ENCODE results near the gene AGMO. TPM values are rescaled to one million over a fixed set of nuclear protein-coding genes. Genes with fewer than 3 reads are reported as not detected.

The AGMO gene
- total RNA-seq, 1 donor from 2014 or later, result 0.20 TPM

GRCh38 chr7:15478401-15478800 lies 83.4 kb downstream of the AGMO start:
- no peaks in the 10 kb centered on the region for H3K4me1 ChIP-seq
- intact Hi-C loops (cut with DNase I), result no loop called here
- no peak for TF ChIP-seq CTCF (IDR thresholded peaks at IDR 0.05)
- H3K27me3 ChIP-seq, result no peaks in the 10 kb centered on the region
- ATAC-seq (no peak), DNase-seq (no peak)
- H3K9me3 ChIP-seq, result no peaks in the 10 kb centered on the region
- no peaks in the 10 kb centered on the region for H3K36me3 ChIP-seq
- H3K27ac ChIP-seq, result no peak overlapping the region
- no peak overlapping the region for H3K4me3 ChIP-seq

GRCh38 chr7:15476531-15476918 lies 85.3 kb downstream of the AGMO start:
- no peak overlapping the region for H3K4me3 ChIP-seq
- H3K4me1 ChIP-seq, result no peaks in the 10 kb centered on the region
- H3K27me3 ChIP-seq, result no peaks in the 10 kb centered on the region
- ATAC-seq (no peak), DNase-seq (no peak)
- H3K9me3 ChIP-seq, result no peaks in the 10 kb centered on the region
- no peak overlapping the region for H3K27ac ChIP-seq
- TF ChIP-seq CTCF (IDR thresholded peaks at IDR 0.05), result no peak
- no peaks in the 10 kb centered on the region for H3K36me3 ChIP-seq
- intact Hi-C loops (cut with DNase I), result no loop called here

DNA sequence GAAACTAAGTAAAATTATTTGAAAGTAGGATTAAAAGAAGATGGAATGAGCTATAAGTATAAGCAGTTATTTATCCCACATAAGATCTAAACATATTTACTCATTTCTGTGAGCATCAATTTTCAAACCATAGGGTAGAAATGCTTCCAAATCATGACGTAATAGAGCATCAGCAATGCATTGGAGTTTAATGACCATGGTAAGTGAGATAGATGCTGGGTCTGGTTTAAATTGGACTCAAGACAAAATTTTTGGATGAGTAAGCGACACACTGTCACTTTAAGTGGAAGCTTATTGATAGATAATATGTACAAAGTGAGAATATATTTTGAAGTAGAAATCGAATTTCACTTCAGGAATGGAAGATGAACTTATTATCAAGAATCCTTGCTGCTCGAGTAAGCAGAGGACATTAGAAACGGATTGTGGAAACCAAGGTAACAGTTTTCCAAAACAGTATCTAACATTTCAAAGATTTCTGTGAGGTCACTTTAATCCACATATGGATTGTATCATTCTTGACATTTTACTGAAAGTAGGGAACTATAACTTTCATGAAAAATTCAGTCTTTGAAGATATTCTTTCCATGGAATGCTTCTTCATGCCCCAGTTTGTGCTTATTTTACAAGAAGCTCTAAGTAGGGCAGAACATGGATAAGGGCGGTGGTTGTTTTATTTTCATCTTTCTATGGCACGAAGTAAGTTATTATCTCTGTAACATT lies 85.8 kb downstream of the AGMO start:
- TF ChIP-seq CTCF (IDR thresholded peaks at IDR 0.05), result no peak
- H3K27ac ChIP-seq, result no peak overlapping the region
- no peaks in the 10 kb centered on the region for H3K36me3 ChIP-seq
- intact Hi-C loops (cut with DNase I), result no loop called here
- ATAC-seq (no peak), DNase-seq (no peak)
- H3K27me3 ChIP-seq, result no peaks in the 10 kb centered on the region
- H3K4me1 ChIP-seq, result no peaks in the 10 kb centered on the region
- no peaks in the 10 kb centered on the region for H3K9me3 ChIP-seq
- no peak overlapping the region for H3K4me3 ChIP-seq

- no peaks in the 10 kb centered on the region for H3K9me3 ChIP-seq
- no peak overlapping the region for H3K4me3 ChIP-seq
- DNase-seq (no peak), ATAC-seq (no peak)
- no peak for TF ChIP-seq CTCF (IDR thresholded peaks at IDR 0.05)
- intact Hi-C loops (cut with DNase I), result no loop called here
- H3K27ac ChIP-seq, result no peak overlapping the region
- no peaks in the 10 kb centered on the region for H3K36me3 ChIP-seq
- no peaks in the 10 kb centered on the region for H3K27me3 ChIP-seq
- H3K4me1 ChIP-seq, result no peaks in the 10 kb centered on the region
Measured at GRCh38 chr7:15471669-15471950, 90.2 kb downstream of the AGMO start.

DNA sequence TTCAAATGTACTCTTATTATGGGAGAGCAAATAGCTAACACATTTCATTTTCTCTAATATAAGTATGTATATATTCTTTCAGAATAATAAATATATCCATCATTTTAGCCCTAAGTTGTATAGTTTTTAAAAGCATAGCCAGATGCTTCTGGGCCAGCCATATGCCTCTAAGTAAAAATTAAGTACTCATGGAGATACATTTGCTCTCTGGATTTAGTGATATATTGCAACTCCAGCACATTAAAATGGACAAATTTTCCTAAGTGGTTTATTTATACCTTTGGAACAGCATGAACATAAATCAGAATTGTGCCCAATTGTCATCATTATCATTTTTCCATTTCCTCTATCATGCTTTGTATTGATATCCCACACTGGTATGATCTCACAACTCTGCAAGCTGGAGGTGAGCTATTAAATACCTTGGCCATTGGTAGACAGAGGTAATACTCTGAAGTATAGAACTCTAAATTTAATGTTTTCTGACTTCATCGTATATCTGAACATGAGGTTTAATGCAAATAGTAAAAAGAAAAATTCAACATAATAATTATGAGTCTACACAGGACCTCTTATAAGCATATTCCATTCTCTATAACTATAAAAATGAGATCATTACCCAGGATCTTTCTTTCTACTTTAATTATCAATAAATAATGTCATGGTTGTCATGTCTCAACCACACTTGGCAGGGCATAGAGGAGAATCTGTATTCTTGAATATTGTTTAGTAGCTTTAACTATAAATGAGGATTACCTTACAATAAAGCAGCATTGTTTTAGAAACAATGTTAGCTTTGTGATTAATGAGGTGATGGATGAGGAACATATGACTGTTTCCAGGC lies 90.8 kb downstream of the AGMO start:
- no peaks in the 10 kb centered on the region for H3K36me3 ChIP-seq
- intact Hi-C loops (cut with DNase I), result no loop called here
- TF ChIP-seq CTCF (IDR thresholded peaks at IDR 0.05), result no peak
- H3K27me3 ChIP-seq, result no peaks in the 10 kb centered on the region
- DNase-seq (no peak), ATAC-seq (no peak)
- no peak overlapping the region for H3K4me3 ChIP-seq
- H3K9me3 ChIP-seq, result no peaks in the 10 kb centered on the region
- no peak overlapping the region for H3K27ac ChIP-seq
- H3K4me1 ChIP-seq, result no peaks in the 10 kb centered on the region
